ENCODE measurements around the gene TSPAN14. TPM values are rescaled to one million over a fixed set of nuclear protein-coding genes. Genes with fewer than 3 reads are reported as not detected.
A peak's percentile ranks its signal among the peaks of the same experiment; 100 is the strongest.

TSPAN14 gene
- total and polyA plus RNA-seq, 2 experiments from 2014 or later = 17.9 to 40.7 TPM

GRCh38 chr10:80444124-80444523 lies 10.0 kb upstream of the TSPAN14 start (continued):
- TF ChIP-seq CTCF (conservative IDR thresholded peaks at IDR 0.05; ENCODE audit: low read depth in 2 of 2) (no peak), STAT1 (IDR thresholded peaks at IDR 0.05; ENCODE audit: unreplicated experiment) (no peak), ZNF331 (CRISPR knock-in tag; IDR thresholded peaks at IDR 0.05; ENCODE audit: low read depth) (no peak), EZH2 (IDR thresholded peaks at IDR 0.05; ENCODE audit: low read depth, unreplicated experiment) (no peak), JUNB (IDR thresholded peaks at IDR 0.05; ENCODE audit: unreplicated experiment) (no peak), ZNF114 (CRISPR knock-in tag; IDR thresholded peaks at IDR 0.05) (no peak), ETS1 (IDR thresholded peaks at IDR 0.05) (no peak)

- H2AFZ ChIP-seq = no peak overlapping the region
- H3K79me2 ChIP-seq (replicated peaks; ENCODE audit: insufficient read depth) = no peaks in the 10 kb centered on the region
- no peaks in the 10 kb centered on the region for H3K4me1 ChIP-seq (ENCODE audit: insufficient read depth)
- no peaks in the 10 kb centered on the region for H3K36me3 ChIP-seq (ENCODE audit: insufficient read depth)
- Mint-ChIP-seq H3K9me3 (no peaks in the 10 kb centered on the region), H3K4me3 (no peak overlapping the region), H3K36me3 (ENCODE audit: low read depth) (no peaks in the 10 kb centered on the region; the same call in 2 of the 3 replicates), H3K27ac (no peak overlapping the region), H3K4me1 (peaks cover 18% of the 10 kb centered on the region), H3K27me3 (ENCODE audit: insufficient read depth, low read depth, poor library complexity) (peaks cover 7% of the 10 kb centered on the region)
- ATAC-seq (peak; percentile 95), DNase-seq (ENCODE audit: low spot score) (peak; percentile 77)
- no peak overlapping the region for H3K27ac ChIP-seq (ENCODE audit: low read depth)
- no peak overlapping the region for H3K4me3 ChIP-seq
- no peaks in the 10 kb centered on the region for H3F3A ChIP-seq (replicated peaks; ENCODE audit: low read depth)
- H4K20me1 ChIP-seq (replicated peaks; ENCODE audit: insufficient read depth) = no peaks in the 10 kb centered on the region; the same call in 1 of the 2 replicates
- no peaks in the 10 kb centered on the region for H3K9me2 ChIP-seq (ENCODE audit: insufficient read depth)
- no peak overlapping the region for H3K4me2 ChIP-seq
- H3K27me3 ChIP-seq (ENCODE audit: insufficient read depth) = no peaks in the 10 kb centered on the region
- TF ChIP-seq EZH2phosphoT487 (IDR thresholded peaks at IDR 0.05; ENCODE audit: unreplicated experiment) (no peak), CTCF (conservative IDR thresholded peaks at IDR 0.05; ENCODE audit: low read depth in 2 of 2) (peak; percentile 33 to 81)
Measured at GRCh38 chr10:80444646-80445319, 9.3 kb upstream of the TSPAN14 start.

All from GM23338 (cell line).